ENCODE results near the gene CNMD.

DNA sequence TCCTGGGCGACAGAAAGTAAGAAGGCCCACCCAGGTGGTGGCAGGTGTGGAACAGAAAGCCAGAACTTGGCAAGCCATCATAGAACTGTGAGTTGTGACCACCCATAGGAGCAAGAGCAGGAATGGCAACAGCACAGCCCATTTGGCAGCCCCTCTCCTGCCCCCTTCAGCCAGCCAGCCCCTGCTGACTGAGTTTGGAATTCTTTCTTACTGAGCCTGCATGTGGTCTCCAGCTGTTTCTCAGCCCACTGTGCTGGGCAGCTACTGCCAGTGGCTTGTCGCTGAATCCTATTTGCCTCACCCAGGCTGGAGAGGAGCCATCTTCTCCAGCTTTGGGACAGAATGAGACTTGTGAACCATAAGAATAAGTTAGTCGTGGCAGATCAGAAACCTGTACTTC is 28.3 kb downstream of the CNMD start:
- TF ChIP-seq, protein P1, sequence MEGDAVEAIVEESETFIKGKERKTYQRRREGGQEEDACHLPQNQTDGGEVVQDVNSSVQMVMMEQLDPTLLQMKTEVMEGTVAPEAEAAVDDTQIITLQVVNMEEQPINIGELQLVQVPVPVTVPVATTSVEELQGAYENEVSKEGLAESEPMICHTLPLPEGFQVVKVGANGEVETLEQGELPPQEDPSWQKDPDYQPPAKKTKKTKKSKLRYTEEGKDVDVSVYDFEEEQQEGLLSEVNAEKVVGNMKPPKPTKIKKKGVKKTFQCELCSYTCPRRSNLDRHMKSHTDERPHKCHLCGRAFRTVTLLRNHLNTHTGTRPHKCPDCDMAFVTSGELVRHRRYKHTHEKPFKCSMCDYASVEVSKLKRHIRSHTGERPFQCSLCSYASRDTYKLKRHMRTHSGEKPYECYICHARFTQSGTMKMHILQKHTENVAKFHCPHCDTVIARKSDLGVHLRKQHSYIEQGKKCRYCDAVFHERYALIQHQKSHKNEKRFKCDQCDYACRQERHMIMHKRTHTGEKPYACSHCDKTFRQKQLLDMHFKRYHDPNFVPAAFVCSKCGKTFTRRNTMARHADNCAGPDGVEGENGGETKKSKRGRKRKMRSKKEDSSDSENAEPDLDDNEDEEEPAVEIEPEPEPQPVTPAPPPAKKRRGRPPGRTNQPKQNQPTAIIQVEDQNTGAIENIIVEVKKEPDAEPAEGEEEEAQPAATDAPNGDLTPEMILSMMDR (IDR thresholded peaks at IDR 0.05) = no peak
- TF ChIP-seq EP300 (IDR thresholded peaks at IDR 0.05) (no peak), POLR2AphosphoS5 (IDR thresholded peaks at IDR 0.05) (no peak)
